ENCODE measurements around the gene DENND5B.

GRCh38 chr12:31460024-31460423 lies 130.9 kb downstream of the DENND5B start:
- TF ChIP-seq REST (IDR thresholded peaks at IDR 0.05) (no peak), CTCF (IDR thresholded peaks at IDR 0.05; ENCODE audit: low read depth, low read length, missing input control) (no peak), ZBTB33 (IDR thresholded peaks at IDR 0.05) (no peak), TAF1 (conservative IDR thresholded peaks at IDR 0.05) (no peak)

All from liver (tissue), 3 donors.